Cardiac muscle cell (in vitro differentiated cells and primary cell): Measurements from ENCODE around the gene SMARCC1. TPM values are rescaled to one million over a fixed set of nuclear protein-coding genes. Genes with fewer than 3 reads are reported as not detected.

Source experiments
- DNase-seq, 2 donors: peaks; one replicate each; pipeline versions ENCODE4 v3.0.0 to v3.0.0-alpha.2; 2010 to 2017; ENCODE audit warnings: low read depth in 1 of 2, low spot score in 1 of 2
- H3K27ac ChIP-seq: fragments of 200-600 bp; sonication (generic); 2 replicates; pipeline ENCODE4 v1.5.1; 2016
- H3K27me3 ChIP-seq: fragments of 200-600 bp; sonication (generic); 2 replicates; pipeline ENCODE4 v1.6.0; 2016; ENCODE audit warnings: control low read depth
- H3K36me3 ChIP-seq: fragments of 200-600 bp; sonication (generic); 2 replicates; pipeline ENCODE4 v1.5.1; 2016; ENCODE audit warnings: control low read depth
- H3K4me1 ChIP-seq: fragments of 200-600 bp; sonication (generic); 2 replicates; pipeline ENCODE4 v1.8.1; 2017; ENCODE audit warnings: low read depth, mild to moderate bottlenecking, mixed run types
- H3K4me3 ChIP-seq: fragments of 200-600 bp; sonication (generic); 2 replicates; pipeline ENCODE4 v1.5.1; 2016; ENCODE audit warnings: mild to moderate bottlenecking
- H3K9me3 ChIP-seq: fragments of 200-600 bp; sonication (generic); 2 replicates; pipeline ENCODE4 v1.5.1; 2017; ENCODE audit warnings: low read depth, mild to moderate bottlenecking, control low read depth
- polyA plus RNA-seq: library from polyadenylated mRNA; unstranded; fragments of >200 nt; fragmentation: Nextera tagmentation; extraction: Ambion mirVana; gene quantifications from 2 replicates; pipeline ENCODE4 v1.2.1, GENCODE V29; 2016
- total RNA-seq: library from RNA; depleted of rRNA; stranded (reverse); fragments of >200 nt; gene quantifications from 2 replicates; pipeline ENCODE4 v1.2.3, GENCODE V29; 2016
- TF ChIP-seq, protein P1 (sequence below): IDR thresholded peaks from 2 replicates; pipeline ENCODE4 v1.5.1; 2012; ENCODE audit warnings: low read depth, mild to moderate bottlenecking, low read length

The SMARCC1 gene
- total and polyA plus RNA-seq, 2 experiments from 2014 or later = 86.9 to 109 TPM

- Histone ChIP-seq H3K27me3 (no peaks in the 10 kb centered on the region), H3K4me3 (no peak overlapping the region), H3K36me3 (peaks cover 47% of the 10 kb centered on the region), H3K4me1 (peaks cover 18% of the 10 kb centered on the region), H3K27ac (no peak overlapping the region), H3K9me3 (no peaks in the 10 kb centered on the region)
- TF ChIP-seq, protein P1, sequence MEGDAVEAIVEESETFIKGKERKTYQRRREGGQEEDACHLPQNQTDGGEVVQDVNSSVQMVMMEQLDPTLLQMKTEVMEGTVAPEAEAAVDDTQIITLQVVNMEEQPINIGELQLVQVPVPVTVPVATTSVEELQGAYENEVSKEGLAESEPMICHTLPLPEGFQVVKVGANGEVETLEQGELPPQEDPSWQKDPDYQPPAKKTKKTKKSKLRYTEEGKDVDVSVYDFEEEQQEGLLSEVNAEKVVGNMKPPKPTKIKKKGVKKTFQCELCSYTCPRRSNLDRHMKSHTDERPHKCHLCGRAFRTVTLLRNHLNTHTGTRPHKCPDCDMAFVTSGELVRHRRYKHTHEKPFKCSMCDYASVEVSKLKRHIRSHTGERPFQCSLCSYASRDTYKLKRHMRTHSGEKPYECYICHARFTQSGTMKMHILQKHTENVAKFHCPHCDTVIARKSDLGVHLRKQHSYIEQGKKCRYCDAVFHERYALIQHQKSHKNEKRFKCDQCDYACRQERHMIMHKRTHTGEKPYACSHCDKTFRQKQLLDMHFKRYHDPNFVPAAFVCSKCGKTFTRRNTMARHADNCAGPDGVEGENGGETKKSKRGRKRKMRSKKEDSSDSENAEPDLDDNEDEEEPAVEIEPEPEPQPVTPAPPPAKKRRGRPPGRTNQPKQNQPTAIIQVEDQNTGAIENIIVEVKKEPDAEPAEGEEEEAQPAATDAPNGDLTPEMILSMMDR = no peak
- no peak for DNase-seq
These were observed 68.0 kb downstream of the SMARCC1 start for GRCh38 chr3:47713655-47714054.

DNA sequence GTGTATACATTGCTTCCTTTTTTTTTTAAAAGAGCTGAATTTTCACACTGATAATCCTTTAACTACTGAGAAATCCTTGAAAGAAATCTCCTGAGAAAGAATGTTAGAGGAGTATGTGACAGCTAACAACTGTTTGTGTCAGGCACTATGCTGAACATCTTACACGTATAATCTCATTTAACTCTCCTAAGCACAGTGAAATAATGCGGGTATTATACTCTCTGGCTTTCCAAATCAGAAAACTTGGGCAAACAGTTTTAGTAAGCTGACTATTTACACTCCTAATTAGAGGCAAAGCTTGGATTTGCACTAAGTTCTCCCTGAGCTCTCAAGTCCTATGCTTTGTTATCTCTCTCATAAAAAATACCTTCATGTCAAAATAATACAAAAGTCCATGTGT lies 69.3 kb downstream of the SMARCC1 start:
- TF ChIP-seq, protein P1 = no peak
- H3K36me3 ChIP-seq = peaks cover 47% of the 10 kb centered on the region
- no peaks in the 10 kb centered on the region for H3K27me3 ChIP-seq
- no peak for DNase-seq
- no peak overlapping the region for H3K27ac ChIP-seq
- H3K9me3 ChIP-seq = no peaks in the 10 kb centered on the region
- H3K4me3 ChIP-seq = no peak overlapping the region
- H3K4me1 ChIP-seq = peaks cover 18% of the 10 kb centered on the region

- Histone ChIP-seq H3K36me3 (peaks cover 49% of the 10 kb centered on the region), H3K4me1 (peaks cover 12% of the 10 kb centered on the region), H3K9me3 (no peaks in the 10 kb centered on the region), H3K4me3 (no peak overlapping the region), H3K27me3 (no peaks in the 10 kb centered on the region), H3K27ac (no peak overlapping the region)
- TF ChIP-seq, protein P1 = no peak
- no peak for DNase-seq
These were observed 70.1 kb downstream of the SMARCC1 start for GRCh38 chr3:47711596-47711995.

DNA sequence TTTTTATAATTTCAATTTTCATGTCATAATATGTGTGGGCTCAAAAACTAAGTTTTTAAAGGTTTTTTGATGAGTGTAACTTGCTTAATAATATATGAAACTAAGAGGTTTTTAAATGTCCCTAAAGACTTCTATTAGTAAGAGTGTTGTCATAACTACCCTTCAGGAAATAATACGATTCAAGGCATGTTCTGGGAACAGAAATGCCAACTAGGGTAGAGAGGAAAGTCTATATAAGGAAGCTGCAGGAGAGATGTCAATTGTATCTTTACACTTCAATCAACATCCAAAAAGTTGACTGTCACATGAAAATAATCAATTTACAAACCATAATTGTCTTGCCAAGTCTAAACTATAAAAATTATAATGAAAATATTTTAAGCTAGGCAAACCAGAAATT lies 76.3 kb downstream of the SMARCC1 start:
- no peaks in the 10 kb centered on the region for H3K9me3 ChIP-seq
- peaks cover 60% of the 10 kb centered on the region for H3K36me3 ChIP-seq
- H3K27me3 ChIP-seq = no peaks in the 10 kb centered on the region
- DNase-seq = no peak
- TF ChIP-seq, protein P1 = no peak
- no peak overlapping the region for H3K4me3 ChIP-seq
- H3K27ac ChIP-seq = no peak overlapping the region
- no peaks in the 10 kb centered on the region for H3K4me1 ChIP-seq

GRCh38 chr3:47704237-47704612 lies 77.5 kb downstream of the SMARCC1 start:
- Histone ChIP-seq H3K36me3 (peaks cover 55% of the 10 kb centered on the region), H3K4me1 (no peaks in the 10 kb centered on the region), H3K27ac (peak overlapping the region; percentile 66), H3K27me3 (no peaks in the 10 kb centered on the region), H3K4me3 (no peak overlapping the region), H3K9me3 (no peaks in the 10 kb centered on the region)
- TF ChIP-seq, protein P1 = no peak
- no peak for DNase-seq

DNA sequence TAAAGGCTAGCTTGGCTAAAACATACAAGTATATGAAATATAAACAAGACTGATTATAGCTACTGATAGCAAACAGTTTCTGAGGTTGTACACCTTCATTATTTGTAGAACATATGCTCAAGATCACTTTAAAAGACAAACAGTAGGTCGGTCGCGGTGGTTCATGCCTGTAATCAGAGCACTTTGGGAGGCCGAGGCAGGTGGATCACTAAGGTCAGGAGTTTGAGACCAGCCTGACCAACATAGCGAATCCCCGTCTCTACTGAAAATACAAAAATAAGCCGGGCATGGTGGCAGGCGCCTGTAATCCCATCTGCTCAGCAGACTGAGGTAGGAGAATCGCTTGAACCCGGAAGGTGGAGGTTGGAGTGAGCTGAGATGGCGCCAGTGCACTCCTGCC lies 80.3 kb downstream of the SMARCC1 start:
- DNase-seq = no peak
- Histone ChIP-seq H3K27me3 (no peaks in the 10 kb centered on the region), H3K4me3 (no peak overlapping the region), H3K36me3 (peaks cover 44% of the 10 kb centered on the region), H3K4me1 (no peaks in the 10 kb centered on the region), H3K27ac (no peak overlapping the region), H3K9me3 (no peaks in the 10 kb centered on the region)
- TF ChIP-seq, protein P1 = no peak
